GM18505 (cell line): ENCODE measurements around the gene L3MBTL2.
"Not testable (repeated sequence)": the region's sequence is repeated elsewhere in the genome, so short reads cannot be mapped to it uniquely, and the experiment has no call there.

ENCODE experiments used
- ATAC-seq: cut with Tn5 transposase; IDR thresholded peaks from one replicate; pipeline ENCODE4 v1.9.1; 2021; ENCODE audit not compliant: unreplicated experiment
- POLR2A ChIP-seq: IDR thresholded peaks from 4 replicates; pipeline ENCODE4 v1.6.1; 2011; ENCODE audit warnings: borderline replicate concordance; ENCODE audit not compliant: insufficient read depth, insufficient read length; ENCODE audit errors: extremely low read depth

The L3MBTL2 gene

GRCh38 chr22:41256254-41257253 is 51.4 kb downstream of the L3MBTL2 start:
- ATAC-seq: no peak
- TF ChIP-seq POLR2A: no peak

DNA sequence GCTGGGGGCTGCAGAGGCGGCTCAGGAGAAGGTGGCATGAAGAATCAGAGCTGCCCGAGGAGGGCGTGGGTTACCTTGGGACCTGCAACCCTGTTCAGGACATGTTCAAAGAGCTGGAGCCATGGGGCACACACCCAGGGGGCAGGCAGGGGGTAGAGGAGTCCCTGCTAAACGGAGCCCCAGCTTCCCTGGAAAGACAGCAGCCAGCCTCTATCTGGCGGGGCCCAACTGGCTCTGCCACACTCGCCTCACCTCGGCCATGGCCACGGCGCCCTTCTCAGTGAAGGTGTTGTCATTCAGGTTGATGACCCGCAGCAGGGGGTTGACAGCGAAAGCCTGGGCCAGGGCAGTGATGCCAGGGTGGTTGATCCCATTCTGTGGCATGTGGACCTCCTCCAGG is 52.6 kb downstream of the L3MBTL2 start:
- no peak for ATAC-seq
- no peak for TF ChIP-seq POLR2A

DNA sequence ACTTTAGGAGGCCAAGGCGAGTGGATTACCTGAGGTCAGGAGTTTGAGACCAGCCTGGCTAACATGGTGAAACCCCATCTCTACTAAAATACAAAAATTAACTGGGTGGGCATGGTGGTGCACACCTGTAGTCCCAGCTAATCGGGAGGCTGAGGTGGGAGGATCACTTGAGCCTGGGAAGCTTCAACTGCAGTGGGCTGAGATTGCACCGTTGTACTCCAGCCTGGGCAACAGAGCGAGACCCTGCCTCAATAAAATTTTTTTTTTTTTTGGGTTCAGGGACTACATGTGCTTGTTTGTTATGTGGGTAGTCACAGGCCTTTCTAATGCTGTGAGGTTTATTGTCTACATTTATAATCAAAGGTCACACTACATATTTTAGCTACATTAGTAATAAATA is 54.6 kb downstream of the L3MBTL2 start:
- ATAC-seq: not testable (repeated sequence)

DNA sequence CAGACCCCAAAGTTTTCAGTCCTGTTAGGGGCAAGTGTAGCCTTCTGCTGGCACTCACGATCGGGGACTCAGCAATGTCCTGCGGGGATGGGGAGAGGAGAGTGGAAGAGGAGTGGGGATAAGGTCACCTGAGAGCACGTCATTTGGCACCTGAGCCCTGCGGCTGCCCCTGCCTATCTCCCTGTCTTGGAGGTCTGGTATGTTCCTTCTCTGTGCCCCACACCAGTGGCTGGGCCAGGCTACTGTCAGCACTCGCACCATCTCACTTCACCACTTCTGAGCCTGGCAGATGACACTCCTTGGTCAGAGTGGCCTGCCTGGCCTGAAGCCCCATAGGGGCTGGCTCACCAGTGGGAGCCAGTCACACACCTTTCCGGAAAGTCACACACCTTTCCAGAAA is 55.8 kb downstream of the L3MBTL2 start:
- TF ChIP-seq POLR2A: no peak

GRCh38 chr22:41261541-41262249 is 56.6 kb downstream of the L3MBTL2 start:
- ATAC-seq: no peak
- no peak for TF ChIP-seq POLR2A

More for the DNA sequence above, 55.8 kb downstream of the L3MBTL2 start:
- ATAC-seq: no peak

DNA sequence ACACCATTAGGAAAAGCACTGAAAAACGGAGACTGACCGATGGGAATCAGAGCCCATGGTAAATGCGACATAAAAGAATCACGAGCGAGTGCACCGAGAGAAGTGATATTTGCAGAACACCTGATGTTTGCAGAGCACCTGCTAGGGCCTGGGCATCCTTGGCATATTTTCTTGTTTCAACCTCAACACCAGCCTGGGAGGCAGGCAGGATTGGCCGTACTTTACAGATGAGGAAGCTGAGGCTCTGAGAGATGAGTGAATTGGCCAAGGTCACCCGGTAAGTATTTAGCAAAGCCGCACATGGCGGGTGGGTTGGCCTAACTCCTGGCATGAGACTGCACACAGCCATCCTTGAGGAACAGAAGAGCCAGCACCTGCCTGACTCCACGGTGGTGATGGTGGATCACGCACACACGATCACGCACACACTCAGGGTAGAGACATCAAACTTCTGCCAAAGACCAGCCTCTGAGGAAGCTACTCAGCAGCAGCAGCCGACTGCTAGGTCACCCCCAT is 57.2 kb downstream of the L3MBTL2 start:
- no peak for ATAC-seq
- TF ChIP-seq POLR2A: no peak

GRCh38 chr22:41263704-41264103 is 58.6 kb downstream of the L3MBTL2 start:
- ATAC-seq: no peak
- TF ChIP-seq POLR2A: no peak

DNA sequence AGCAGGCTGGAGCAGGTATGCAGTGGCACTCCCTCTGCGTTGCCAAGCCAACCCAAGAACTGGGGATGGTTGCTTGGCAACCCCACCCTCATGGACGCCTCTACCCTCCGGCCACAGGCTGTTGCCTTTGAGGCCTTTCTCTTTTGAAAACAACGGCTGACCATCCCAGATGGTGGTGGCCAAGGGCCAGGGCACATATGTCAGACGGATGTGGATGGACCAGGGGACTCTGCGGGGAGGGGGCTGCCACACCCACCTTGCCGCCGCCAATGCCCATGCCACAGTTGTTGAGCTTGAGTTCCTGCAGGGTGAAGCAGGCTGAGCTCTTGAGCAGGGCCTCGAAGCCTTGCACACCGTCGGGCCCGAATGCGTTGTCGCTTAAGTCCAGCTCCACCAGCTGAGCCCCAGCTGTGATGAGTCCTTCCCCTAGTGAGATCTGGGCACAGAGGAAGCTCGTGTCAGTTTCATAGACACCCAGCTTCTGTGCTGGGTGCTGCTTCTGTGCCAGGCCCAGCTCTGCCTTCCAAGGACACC is 59.4 kb downstream of the L3MBTL2 start:
- ATAC-seq: no peak
- no peak for TF ChIP-seq POLR2A

- ATAC-seq: no peak
- TF ChIP-seq POLR2A: no peak
Observed at GRCh38 chr22:41267958-41268357, 62.8 kb downstream of the L3MBTL2 start.

- no peak for TF ChIP-seq POLR2A
- no peak for ATAC-seq
Observed at GRCh38 chr22:41271787-41272186, 66.7 kb downstream of the L3MBTL2 start.

DNA sequence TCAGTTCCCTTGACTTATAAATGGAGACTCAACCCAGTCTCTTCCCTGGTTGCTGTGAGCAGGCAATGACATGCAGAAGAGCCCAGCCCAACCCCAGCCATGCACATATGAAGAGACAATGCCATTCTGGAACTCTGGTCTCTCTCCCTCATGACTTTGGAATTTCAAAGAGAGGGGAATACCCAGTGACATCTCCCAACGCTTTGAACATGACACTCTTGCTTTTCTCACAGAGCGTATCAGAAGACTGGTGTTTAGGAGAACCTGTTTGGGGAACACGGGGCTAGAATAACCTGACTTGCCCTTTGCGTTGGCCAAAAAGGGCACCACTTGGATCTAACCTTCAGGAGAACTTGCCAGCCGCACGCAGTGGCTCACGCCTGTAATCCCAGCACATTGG is 68.0 kb downstream of the L3MBTL2 start:
- no peak for ATAC-seq
- no peak for TF ChIP-seq POLR2A

DNA sequence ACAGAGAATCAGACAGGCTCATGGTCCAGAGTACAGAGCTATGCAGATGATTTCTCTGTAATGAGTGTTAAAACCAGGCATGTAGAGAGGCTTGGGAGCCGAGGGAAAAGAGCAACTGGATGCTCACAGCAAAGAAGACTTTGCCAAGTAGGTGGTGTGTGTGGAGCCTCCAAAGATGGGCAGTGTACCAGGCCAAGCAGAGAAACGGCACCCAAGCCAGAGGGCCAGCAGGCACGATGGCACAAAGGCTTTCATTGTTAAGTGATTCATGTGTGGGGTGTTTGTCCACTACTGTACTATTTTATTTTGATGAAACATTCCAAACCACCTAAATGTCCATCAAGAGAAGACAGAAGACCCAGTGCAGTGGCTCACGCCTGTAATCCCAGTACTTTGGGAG is 69.7 kb downstream of the L3MBTL2 start:
- no peak for ATAC-seq
- TF ChIP-seq POLR2A: no peak

DNA sequence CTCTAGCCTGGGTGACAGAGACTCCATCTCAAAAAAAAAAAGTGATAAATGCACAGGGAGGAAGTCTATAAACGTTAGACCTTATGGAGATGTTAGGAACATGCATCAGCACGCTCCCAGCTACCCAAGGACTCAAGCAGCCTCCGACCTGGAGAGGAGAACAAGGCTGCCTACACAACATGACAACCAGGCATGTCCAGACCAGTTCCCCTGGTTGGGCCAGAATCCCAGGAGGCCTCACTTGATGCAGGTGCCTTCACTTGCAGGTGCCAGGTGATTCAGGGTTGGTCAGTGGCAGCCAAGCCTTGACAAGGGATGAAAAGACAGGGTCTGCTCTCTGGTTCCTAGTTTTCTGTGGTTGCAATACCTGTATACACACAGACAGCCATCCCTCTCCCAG is 75.0 kb downstream of the L3MBTL2 start:
- ATAC-seq: no peak
- no peak for TF ChIP-seq POLR2A
